ENCODE data around the gene ZNF439. TPM values are rescaled to one million over a fixed set of nuclear protein-coding genes. Genes with fewer than 3 reads are reported as not detected.
A peak's percentile ranks its signal among the peaks of the same experiment; 100 is the strongest.
"Not testable (repeated sequence)": the region's sequence is repeated elsewhere in the genome, so short reads cannot be mapped to it uniquely, and the experiment has no call there.

ZNF439 gene
- total RNA-seq, 4 donors from 2014 or later: 0.42 to 0.68 (median 0.46) TPM; not detected in 1

DNA sequence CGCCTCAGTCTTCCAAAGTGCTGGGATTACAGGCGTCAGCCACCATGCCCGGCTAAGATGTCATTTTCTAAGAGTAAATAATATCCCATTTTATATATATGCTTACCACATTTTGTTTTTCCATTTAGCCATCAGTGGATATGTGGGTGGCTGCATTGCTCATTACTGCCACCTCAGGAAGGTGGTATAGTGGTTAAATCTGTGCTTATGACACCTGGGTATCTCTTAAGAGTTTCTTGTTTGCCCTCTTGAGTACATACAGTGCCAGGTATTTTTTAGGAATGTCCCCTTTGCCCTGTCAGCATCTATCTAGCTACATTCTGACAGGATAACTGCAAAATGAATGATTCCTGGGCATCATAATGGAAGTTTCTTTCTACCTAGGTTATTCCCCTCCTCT lies 53.7 kb downstream of the ZNF439 start:
- no peak for DNase-seq
- in situ Hi-C loops (cut with MboI; ENCODE audit: low sequenced_read_pairs in 4 of 4): loop anchor here in 1 of 4 donors (25.0 kb wide), 1 partner anchor 235 kb away; the partner anchor contains the start of gene ZNF20
- no peak overlapping the region for H3K4me3 ChIP-seq
- H3K9me3 ChIP-seq: peaks cover 0 to 46% (median 28%) of the 10 kb centered on the region in 3 donors
- intact Hi-C loops (cut with DNase I; ENCODE audit: low total_unique reads): no loop called here
- H3K27ac ChIP-seq: no peak overlapping the region
- H3K36me3 ChIP-seq: peaks cover 10 to 47% of the 10 kb centered on the region in 2 donors
- peaks cover 0 to 7% (median 0%) of the 10 kb centered on the region in 3 donors for H3K27me3 ChIP-seq
- TF ChIP-seq POLR2A (IDR thresholded peaks at IDR 0.05): no peak
- TF ChIP-seq, protein P1, sequence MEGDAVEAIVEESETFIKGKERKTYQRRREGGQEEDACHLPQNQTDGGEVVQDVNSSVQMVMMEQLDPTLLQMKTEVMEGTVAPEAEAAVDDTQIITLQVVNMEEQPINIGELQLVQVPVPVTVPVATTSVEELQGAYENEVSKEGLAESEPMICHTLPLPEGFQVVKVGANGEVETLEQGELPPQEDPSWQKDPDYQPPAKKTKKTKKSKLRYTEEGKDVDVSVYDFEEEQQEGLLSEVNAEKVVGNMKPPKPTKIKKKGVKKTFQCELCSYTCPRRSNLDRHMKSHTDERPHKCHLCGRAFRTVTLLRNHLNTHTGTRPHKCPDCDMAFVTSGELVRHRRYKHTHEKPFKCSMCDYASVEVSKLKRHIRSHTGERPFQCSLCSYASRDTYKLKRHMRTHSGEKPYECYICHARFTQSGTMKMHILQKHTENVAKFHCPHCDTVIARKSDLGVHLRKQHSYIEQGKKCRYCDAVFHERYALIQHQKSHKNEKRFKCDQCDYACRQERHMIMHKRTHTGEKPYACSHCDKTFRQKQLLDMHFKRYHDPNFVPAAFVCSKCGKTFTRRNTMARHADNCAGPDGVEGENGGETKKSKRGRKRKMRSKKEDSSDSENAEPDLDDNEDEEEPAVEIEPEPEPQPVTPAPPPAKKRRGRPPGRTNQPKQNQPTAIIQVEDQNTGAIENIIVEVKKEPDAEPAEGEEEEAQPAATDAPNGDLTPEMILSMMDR (IDR thresholded peaks at IDR 0.05 in 4 of 5, conservative IDR thresholded peaks at IDR 0.05 in 1 of 5): no peak
- no peaks in the 10 kb centered on the region for H3K4me1 ChIP-seq
- ATAC-seq: no peak

DNA sequence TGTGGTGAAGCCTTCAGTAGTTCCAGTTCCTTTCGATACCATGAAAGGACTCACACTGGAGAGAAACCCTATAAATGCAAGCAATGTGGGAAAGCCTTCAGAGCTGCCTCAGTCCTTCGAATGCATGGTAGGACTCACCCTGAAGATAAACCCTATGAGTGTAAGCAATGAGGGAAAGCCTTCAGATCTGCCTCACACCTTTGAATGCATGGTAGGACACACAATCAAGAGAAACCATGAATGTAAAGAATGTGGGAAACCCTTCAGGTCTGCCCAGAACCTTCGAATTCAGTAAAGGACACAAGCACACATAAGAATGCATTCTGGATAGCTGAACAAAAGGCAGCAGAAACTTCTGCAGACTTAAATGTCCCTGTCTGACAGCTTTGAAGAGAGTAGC lies 57.4 kb downstream of the ZNF439 start:
- intact Hi-C loops (cut with DNase I; ENCODE audit: low total_unique reads) (no loop called here), in situ Hi-C loops (cut with MboI; ENCODE audit: low sequenced_read_pairs in 4 of 4) (loop anchor here in 1 of 4 donors (25.0 kb wide), 1 partner anchor 231 kb away; the partner anchor contains the start of gene ZNF20)
- TF ChIP-seq, protein P1 (IDR thresholded peaks at IDR 0.05 in 4 of 5, conservative IDR thresholded peaks at IDR 0.05 in 1 of 5): no peak
- TF ChIP-seq POLR2A (IDR thresholded peaks at IDR 0.05): no peak
- no peak for ATAC-seq
- Histone ChIP-seq H3K36me3 (peaks cover 10 to 47% of the 10 kb centered on the region in 2 donors), H3K9me3 (peaks cover 0 to 40% (median 24%) of the 10 kb centered on the region in 3 donors), H3K4me1 (no peaks in the 10 kb centered on the region), H3K27me3 (peaks cover 0 to 7% (median 0%) of the 10 kb centered on the region in 3 donors), H3K27ac (no peak overlapping the region), H3K4me3 (peak overlapping the region in 1 of 4 donors; percentile 26)
- no peak for DNase-seq

DNA sequence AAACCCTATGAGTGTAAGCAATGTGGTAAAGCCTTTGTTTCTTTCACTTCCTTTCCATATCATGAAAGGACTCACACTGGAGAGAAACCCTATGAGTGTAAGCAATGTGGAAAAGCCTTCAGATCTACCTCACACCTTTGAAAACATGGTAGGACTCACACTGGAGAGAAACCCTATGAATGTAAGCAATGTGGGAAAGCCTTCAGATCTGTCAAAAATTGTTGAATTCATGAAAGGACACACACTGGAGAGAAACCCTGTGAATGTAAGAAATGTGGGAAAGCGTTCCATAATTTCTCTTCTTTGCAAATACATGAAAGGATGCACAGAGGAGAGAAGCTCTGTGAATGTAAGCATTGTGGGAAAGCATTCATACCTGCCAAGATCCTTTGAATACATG lies 63.4 kb downstream of the ZNF439 start:
- H3K36me3 ChIP-seq; ATAC-seq; H3K4me3 ChIP-seq; H3K4me1 ChIP-seq; H3K27me3 ChIP-seq; intact Hi-C loops (cut with DNase I; ENCODE audit: low total_unique reads); DNase-seq; H3K27ac ChIP-seq: not testable (repeated sequence)
- peaks cover 0 to 31% (median 13%) of the 10 kb centered on the region in 3 donors for H3K9me3 ChIP-seq
- in situ Hi-C loops (cut with MboI; ENCODE audit: low sequenced_read_pairs in 4 of 4): loop anchor here in 2 of 4 donors (10.0 to 25.0 kb wide), 2 partner anchors 73 to 225 kb away; partner anchors contain the start of gene ZNF20 (in 1 of the 2)

DNA sequence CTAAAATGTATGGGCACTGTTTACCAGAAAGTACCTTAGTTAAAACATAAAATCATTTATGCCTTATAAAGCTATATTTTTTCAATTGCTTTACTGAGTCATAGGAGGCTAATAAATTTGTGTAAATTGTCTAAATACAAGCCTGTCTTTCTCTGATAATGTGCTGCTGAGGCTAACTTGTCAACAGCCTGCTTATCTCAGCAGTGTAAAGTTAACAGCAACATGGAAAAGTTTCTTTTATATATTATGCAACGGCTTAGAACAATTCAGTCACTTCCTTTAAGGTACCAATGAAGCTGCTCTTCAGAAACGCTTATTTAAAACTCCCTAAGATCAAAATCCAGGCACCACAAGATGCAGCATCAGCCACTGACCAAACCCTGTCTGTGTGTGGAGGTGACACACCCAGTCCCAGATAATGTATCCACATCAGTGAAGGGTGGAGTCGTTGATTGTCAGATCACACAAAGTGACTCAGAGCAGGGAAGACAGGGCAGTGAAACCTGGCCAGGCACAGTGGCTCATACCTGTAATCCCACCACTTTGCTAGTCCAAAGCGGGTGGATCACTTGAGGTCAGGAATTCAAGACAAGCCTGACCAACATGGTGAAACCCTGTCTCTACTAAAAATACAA lies 66.0 kb downstream of the ZNF439 start:
- H3K9me3 ChIP-seq: peaks cover 0 to 26% (median 13%) of the 10 kb centered on the region in 3 donors
- intact Hi-C loops (cut with DNase I; ENCODE audit: low total_unique reads): not testable (repeated sequence)
- in situ Hi-C loops (cut with MboI; ENCODE audit: low sequenced_read_pairs in 4 of 4): loop anchor here in 2 of 4 donors (10.0 to 25.0 kb wide), 2 partner anchors 70 to 223 kb away; partner anchors contain the start of gene ZNF20 (in 1 of the 2)

More for the DNA sequence above, 66.0 kb downstream of the ZNF439 start:
- ATAC-seq, H3K4me1 ChIP-seq, H3K27ac ChIP-seq, H3K36me3 ChIP-seq, DNase-seq, H3K27me3 ChIP-seq, H3K4me3 ChIP-seq: not testable (repeated sequence)

Other genes with a start within 250 kb of the ZNF439 start
- gene ZNF823, start 109.8 kb upstream of the ZNF439 start, total RNA-seq: 1 to 10 TPM; 1.4 to 4.1 (median 2.6) TPM
- 1 to 10 TPM; 1.1 to 7.6 (median 2.9) TPM for gene ZNF441, start 81.7 kb upstream of the ZNF439 start, total RNA-seq
- 1 to 10 TPM in 3 of 4 donors, under 1 TPM in 1; 0.92 to 1.8 (median 1.4) TPM for gene ZNF491, start 50.2 kb upstream of the ZNF439 start, total RNA-seq
- 1 to 10 TPM; 2.5 to 5.5 (median 4.2) TPM for gene ZNF440, start 34.5 kb upstream of the ZNF439 start, total RNA-seq
- 1 to 10 TPM in 3 of 4 donors, under 1 TPM in 1; 0.22 to 2.8 (median 1.8) TPM for gene ZNF69, start 39.1 kb downstream of the ZNF439 start, total RNA-seq
- 1 to 10 TPM; 1.3 to 5.8 (median 4.0) TPM for gene ZNF700, start 76.4 kb downstream of the ZNF439 start, total RNA-seq
- under 1 TPM; 0.46 to 0.80 (median 0.54) TPM for gene ZNF763, start 116.3 kb downstream of the ZNF439 start, total RNA-seq
- gene ZNF433, start 187.0 kb downstream of the ZNF439 start, total RNA-seq: 1 to 10 TPM; 3.6 to 8.2 (median 5.0) TPM
- gene ZNF878, start 204.2 kb downstream of the ZNF439 start, total RNA-seq: not detected
- 1 to 10 TPM; 2.2 to 5.7 (median 4.9) TPM for gene ZNF844, start 216.0 kb downstream of the ZNF439 start, total RNA-seq